ENCODE data around the gene TXNL4A. TPM values are rescaled to one million over a fixed set of nuclear protein-coding genes. Genes with fewer than 3 reads are reported as not detected.
A peak's percentile ranks its signal among the peaks of the same experiment; 100 is the strongest.

The TXNL4A gene
- total and polyA plus RNA-seq, 4 donors: 29.9 to 101 (median 85.2) TPM

- no peak for TF ChIP-seq CTCF (IDR thresholded peaks at IDR 0.05; ENCODE audit: control extremely low read depth, extremely low read depth)
- DNase-seq (no peak), ATAC-seq (ENCODE audit: insufficient read depth, low FRiP score) (no peak)
- Histone ChIP-seq H3K27me3 (ENCODE audit: control insufficient read depth in 3 of 3, insufficient read depth in 3 of 3, low read length in 2 of 3) (no peaks in the 10 kb centered on the region), H3K4me3 (no peak overlapping the region), H3K9me3 (ENCODE audit: control insufficient read depth in 4 of 4, insufficient read depth in 3 of 4, low read length in 3 of 4) (no peaks in the 10 kb centered on the region), H3K36me3 (ENCODE audit: control insufficient read depth in 4 of 4, insufficient read depth in 4 of 4, low read length in 4 of 4) (peaks cover 0 to 4% (median 2%) of the 10 kb centered on the region in 4 donors), H3K27ac (ENCODE audit: low read depth in 1 of 2, low read length in 1 of 2) (peak overlapping the region in 1 of 2 donors; percentile 28), H3K4me1 (ENCODE audit: control insufficient read depth in 5 of 5, insufficient read depth in 5 of 5, low read length in 5 of 5) (peaks cover 4 to 21% (median 11%) of the 10 kb centered on the region in 5 donors), H3K9ac (ENCODE audit: insufficient read depth in 1 of 2, low read length in 2 of 2) (no peak overlapping the region)
- WGBS, 2 donors: 94% methylated on average over 24 of the region's 24 CpGs
Measured at GRCh38 chr18:79952996-79953559, 35.3 kb downstream of the TXNL4A start.

DNA sequence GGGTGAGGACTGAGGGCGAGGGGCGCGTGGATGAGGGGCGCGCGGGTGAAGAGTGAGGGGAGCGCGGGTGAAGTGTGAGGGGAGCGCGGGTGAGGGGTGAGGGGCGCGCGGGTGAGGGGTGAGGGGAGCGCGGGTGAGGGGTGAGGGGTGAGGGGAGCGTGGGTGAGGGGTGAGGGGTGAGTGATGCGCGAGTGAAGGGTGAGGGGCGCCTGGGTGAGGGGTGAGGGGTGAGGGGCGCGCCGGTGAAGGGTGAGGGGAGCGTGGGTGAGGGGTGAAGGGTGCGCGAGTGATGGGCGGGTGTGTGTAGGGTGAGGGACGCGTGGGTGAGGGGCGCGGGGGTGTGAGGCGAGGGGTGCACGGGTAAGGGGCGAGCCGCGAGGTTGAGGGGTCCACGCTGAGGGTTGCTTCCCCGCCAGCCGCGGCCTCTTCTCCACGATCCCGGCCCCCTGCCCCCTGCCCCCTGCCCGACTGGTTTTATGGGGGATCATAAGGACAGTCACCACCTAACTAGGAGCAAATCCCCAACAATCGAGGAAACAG is 35.8 kb downstream of the TXNL4A start:
- TF ChIP-seq CTCF (IDR thresholded peaks at IDR 0.05; ENCODE audit: control extremely low read depth, extremely low read depth): no peak
- H3K27me3 ChIP-seq (ENCODE audit: control insufficient read depth in 3 of 3, insufficient read depth in 3 of 3, low read length in 2 of 3): no peaks in the 10 kb centered on the region
- H3K9me3 ChIP-seq (ENCODE audit: control insufficient read depth in 4 of 4, insufficient read depth in 3 of 4, low read length in 3 of 4): no peaks in the 10 kb centered on the region
- peak overlapping the region in 1 of 2 donors; percentile 57 for H3K27ac ChIP-seq (ENCODE audit: low read depth in 1 of 2, low read length in 1 of 2)
- peaks cover 0 to 6% (median 2%) of the 10 kb centered on the region in 4 donors for H3K36me3 ChIP-seq (ENCODE audit: control insufficient read depth in 4 of 4, insufficient read depth in 4 of 4, low read length in 4 of 4)
- peak overlapping the region; percentile 49 for H3K4me3 ChIP-seq
- 31 to 49% methylated on average over 31 to 43 of the region's 43 CpGs for WGBS, 2 donors
- DNase-seq (no peak), ATAC-seq (ENCODE audit: insufficient read depth, low FRiP score) (no peak)
- no peak overlapping the region for H3K9ac ChIP-seq (ENCODE audit: insufficient read depth in 1 of 2, low read length in 2 of 2)
- peaks cover 4 to 26% (median 11%) of the 10 kb centered on the region in 5 donors for H3K4me1 ChIP-seq (ENCODE audit: control insufficient read depth in 5 of 5, insufficient read depth in 5 of 5, low read length in 5 of 5)

- ATAC-seq (ENCODE audit: insufficient read depth, low FRiP score) (peak; percentile 90), DNase-seq (peak; percentile 87 to 93 (median 92))
- H3K4me3 ChIP-seq: peak within 1 kb of the TSS; percentile 80
- H3K9me3 ChIP-seq (ENCODE audit: control insufficient read depth in 4 of 4, insufficient read depth in 3 of 4, low read length in 3 of 4): no peaks in the 10 kb centered on the region
- no peak for TF ChIP-seq CTCF (IDR thresholded peaks at IDR 0.05; ENCODE audit: control extremely low read depth, extremely low read depth)
- no peaks in the 10 kb centered on the region for H3K27me3 ChIP-seq (ENCODE audit: control insufficient read depth in 3 of 3, insufficient read depth in 3 of 3, low read length in 2 of 3)
- 0 to 1% methylated on average over 76 to 126 of the region's 126 CpGs for WGBS, 2 donors
- H3K27ac ChIP-seq (ENCODE audit: low read depth in 1 of 2, low read length in 1 of 2): peak within 1 kb of the TSS; percentile 67 to 78
- peak within 1 kb of the TSS; percentile 55 to 57 for H3K9ac ChIP-seq (ENCODE audit: insufficient read depth in 1 of 2, low read length in 2 of 2)
- peaks cover 4 to 26% (median 11%) of the 10 kb centered on the region in 5 donors for H3K4me1 ChIP-seq (ENCODE audit: control insufficient read depth in 5 of 5, insufficient read depth in 5 of 5, low read length in 5 of 5)
- H3K36me3 ChIP-seq (ENCODE audit: control insufficient read depth in 4 of 4, insufficient read depth in 4 of 4, low read length in 4 of 4): peaks cover 0 to 6% (median 3%) of the 10 kb centered on the region in 4 donors
Measured at GRCh38 chr18:79951545-79952455, 36.6 kb downstream of the TXNL4A start, which contains the start of gene SLC66A2. TSS of gene SLC66A2 (minus strand) at chr18:79951653. CDS start at chr18:79950926, 727 bp downstream.
